DOHH2 (cell line): ENCODE data around the gene DOCK8.

Experiments
- EZH2phosphoT487 ChIP-seq: fragments of 200-600 bp; sonication (generic); IDR thresholded peaks from 2 replicates; pipeline ENCODE4 v1.6.1; 2017; ENCODE audit warnings: borderline replicate concordance, mild to moderate bottlenecking, antibody characterized with exemption, low read length, moderate library complexity, mixed read lengths
- TF ChIP-seq, protein P1 (sequence below): fragments of 200-600 bp; sonication (generic); IDR thresholded peaks from one replicate; pipeline ENCODE4 v1.5.1; 2014; ENCODE audit warnings: antibody characterized with exemption, mild to moderate bottlenecking, low read depth, low read length; ENCODE audit not compliant: poor library complexity, severe bottlenecking

- TF ChIP-seq, protein P1, sequence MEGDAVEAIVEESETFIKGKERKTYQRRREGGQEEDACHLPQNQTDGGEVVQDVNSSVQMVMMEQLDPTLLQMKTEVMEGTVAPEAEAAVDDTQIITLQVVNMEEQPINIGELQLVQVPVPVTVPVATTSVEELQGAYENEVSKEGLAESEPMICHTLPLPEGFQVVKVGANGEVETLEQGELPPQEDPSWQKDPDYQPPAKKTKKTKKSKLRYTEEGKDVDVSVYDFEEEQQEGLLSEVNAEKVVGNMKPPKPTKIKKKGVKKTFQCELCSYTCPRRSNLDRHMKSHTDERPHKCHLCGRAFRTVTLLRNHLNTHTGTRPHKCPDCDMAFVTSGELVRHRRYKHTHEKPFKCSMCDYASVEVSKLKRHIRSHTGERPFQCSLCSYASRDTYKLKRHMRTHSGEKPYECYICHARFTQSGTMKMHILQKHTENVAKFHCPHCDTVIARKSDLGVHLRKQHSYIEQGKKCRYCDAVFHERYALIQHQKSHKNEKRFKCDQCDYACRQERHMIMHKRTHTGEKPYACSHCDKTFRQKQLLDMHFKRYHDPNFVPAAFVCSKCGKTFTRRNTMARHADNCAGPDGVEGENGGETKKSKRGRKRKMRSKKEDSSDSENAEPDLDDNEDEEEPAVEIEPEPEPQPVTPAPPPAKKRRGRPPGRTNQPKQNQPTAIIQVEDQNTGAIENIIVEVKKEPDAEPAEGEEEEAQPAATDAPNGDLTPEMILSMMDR, result no peak
- no peak for TF ChIP-seq EZH2phosphoT487
These were observed 7.5 kb downstream of the DOCK8 start for GRCh38 chr9:221989-222776.
